IMR-90 (cell line): ENCODE results near the gene MAP3K15.

Experiments used
- BHLHE40 ChIP-seq: fragments of 150-350 bp; IDR thresholded peaks from 2 replicates; pipeline ENCODE4 v1.6.1; 2016; ENCODE audit warnings: mild to moderate bottlenecking, low read depth, low read length
- CEBPB ChIP-seq: IDR thresholded peaks from 2 replicates; pipeline ENCODE4 v1.6.1; 2012; ENCODE audit warnings: low read depth, low read length, improper control_type of control experiment
- CHD1 ChIP-seq: IDR thresholded peaks from 2 replicates; pipeline ENCODE4 v1.6.1; 2012; ENCODE audit warnings: low read depth, low read length, improper control_type of control experiment
- CTCF ChIP-seq: conservative IDR thresholded peaks from 2 replicates; pipeline ENCODE4 v1.5.1; 2012; ENCODE audit warnings: mild to moderate bottlenecking, low read depth, low read length, improper control_type of control experiment
- FOS ChIP-seq: fragments of 150-350 bp; IDR thresholded peaks from 2 replicates; pipeline ENCODE4 v1.6.1; 2016; ENCODE audit warnings: low read depth, low read length
- MAFK ChIP-seq: IDR thresholded peaks from 2 replicates; pipeline ENCODE4 v1.6.1; 2012; ENCODE audit warnings: low read depth, low read length, improper control_type of control experiment
- MAZ ChIP-seq: IDR thresholded peaks from 2 replicates; pipeline ENCODE4 v1.6.1; 2012; ENCODE audit warnings: low read depth, mild to moderate bottlenecking, low read length, improper control_type of control experiment, moderate library complexity, borderline replicate concordance
- MXI1 ChIP-seq: IDR thresholded peaks from 2 replicates; pipeline ENCODE4 v1.6.1; 2012; ENCODE audit warnings: low read depth, mild to moderate bottlenecking, low read length, moderate library complexity, borderline replicate concordance
- NFE2L2 ChIP-seq: fragments of 150-350 bp; IDR thresholded peaks from 2 replicates; pipeline ENCODE4 v1.6.1; 2016; ENCODE audit warnings: low read depth, mild to moderate bottlenecking, low read length
- POLR2A ChIP-seq: IDR thresholded peaks from 2 replicates; pipeline ENCODE4 v1.6.1; 2012; ENCODE audit warnings: mild to moderate bottlenecking, low read depth, low read length
- RAD21 ChIP-seq: IDR thresholded peaks from 2 replicates; pipeline ENCODE4 v1.6.1; 2012; ENCODE audit warnings: low read length, improper control_type of control experiment
- RFX5 ChIP-seq: IDR thresholded peaks from 2 replicates; pipeline ENCODE4 v1.8.0; 2012; ENCODE audit warnings: low read depth, mild to moderate bottlenecking, low read length, moderate library complexity
- SMC3 ChIP-seq: fragments of 150-350 bp; IDR thresholded peaks from 2 replicates; pipeline ENCODE4 v1.6.1; 2016; ENCODE audit warnings: low read depth, mild to moderate bottlenecking, antibody characterized with exemption, low read length, moderate library complexity
- USF2 ChIP-seq: fragments of 150-350 bp; IDR thresholded peaks from 2 replicates; pipeline ENCODE4 v1.6.1; 2017; ENCODE audit warnings: mild to moderate bottlenecking, antibody characterized with exemption, low read length, low read depth

GRCh38 chrX:19389227-19389845 is 126.0 kb downstream of the MAP3K15 start:
- TF ChIP-seq POLR2A, result no peak
- TF ChIP-seq CTCF, result no peak
- TF ChIP-seq MAZ, result no peak
- no peak for TF ChIP-seq RAD21
- TF ChIP-seq MXI1, result no peak
- TF ChIP-seq CEBPB, result no peak
- no peak for TF ChIP-seq SMC3
- TF ChIP-seq FOS, result no peak
- TF ChIP-seq NFE2L2, result no peak
- no peak for TF ChIP-seq USF2
- no peak for TF ChIP-seq BHLHE40
- TF ChIP-seq MAFK, result no peak
- no peak for TF ChIP-seq RFX5
- TF ChIP-seq CHD1, result no peak
